Measurements from ENCODE around the gene ZNF557.

The ZNF557 gene

DNA sequence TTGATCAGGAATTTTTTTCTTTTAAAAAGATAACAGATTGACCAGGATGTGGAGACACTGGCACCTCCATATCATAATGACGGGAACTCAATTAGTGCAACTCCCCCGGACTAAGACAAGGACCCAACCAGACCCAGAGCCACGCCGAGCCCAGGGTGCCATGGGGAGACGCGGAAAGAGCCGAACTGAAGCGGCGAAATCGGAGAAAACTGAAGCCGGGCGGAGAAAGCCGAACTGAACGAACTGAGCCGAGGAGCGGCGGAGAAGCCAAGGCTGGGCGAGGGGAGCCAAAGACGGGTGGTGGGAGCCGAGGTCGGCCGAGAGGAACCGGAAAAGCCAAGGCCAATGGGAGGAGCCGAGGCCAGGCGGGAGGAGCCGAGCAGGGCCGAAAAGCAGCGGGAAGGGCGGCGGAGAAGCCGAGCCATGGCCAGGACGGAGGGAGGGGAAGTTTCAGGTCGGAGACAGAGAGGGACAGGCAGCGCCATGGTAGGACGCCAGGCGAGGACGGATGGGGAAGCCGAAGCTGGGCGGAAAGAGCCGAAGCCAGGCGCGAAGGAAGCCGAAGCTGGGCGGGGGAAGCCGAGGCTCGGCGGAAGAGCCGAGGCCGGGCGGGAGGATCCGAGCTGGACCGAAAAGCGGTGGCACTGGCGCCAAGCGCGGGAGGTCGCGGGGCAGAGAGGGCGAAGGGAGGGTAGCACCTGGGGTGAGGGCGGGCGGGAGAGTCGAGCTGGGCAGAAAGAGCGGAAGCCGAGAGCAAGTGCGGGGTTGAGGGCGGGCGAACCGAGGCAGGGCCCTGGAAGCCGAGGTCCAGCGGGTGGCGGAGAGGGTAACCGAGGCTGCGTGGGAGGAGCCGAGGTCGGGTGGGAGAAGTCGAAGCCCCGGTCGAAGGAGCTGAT is 29.4 kb downstream of the ZNF557 start:
- TF ChIP-seq CTCF (IDR thresholded peaks at IDR 0.05; ENCODE audit: control insufficient read depth, extremely low read depth, insufficient read depth): no peak
- DNase-seq (ENCODE audit: low read depth): peak; percentile 90
- H3K4me3 ChIP-seq (ENCODE audit: low read depth, low read length): peak overlapping the region; percentile 58

- no peak for DNase-seq (ENCODE audit: low read depth)
- TF ChIP-seq CTCF (IDR thresholded peaks at IDR 0.05; ENCODE audit: control insufficient read depth, extremely low read depth, insufficient read depth): no peak
- peak overlapping the region; percentile 58 for H3K4me3 ChIP-seq (ENCODE audit: low read depth, low read length)
Measured at GRCh38 chr19:7099597-7099921, 30.1 kb downstream of the ZNF557 start.

GRCh38 chr19:7101498-7102253 is 32.2 kb downstream of the ZNF557 start:
- no peak overlapping the region for H3K4me3 ChIP-seq (ENCODE audit: low read depth, low read length)
- no peak for DNase-seq (ENCODE audit: low read depth)
- no peak for TF ChIP-seq CTCF (IDR thresholded peaks at IDR 0.05; ENCODE audit: control insufficient read depth, extremely low read depth, insufficient read depth)

GRCh38 chr19:7104747-7105447 is 35.4 kb downstream of the ZNF557 start:
- TF ChIP-seq CTCF (IDR thresholded peaks at IDR 0.05; ENCODE audit: control insufficient read depth, extremely low read depth, insufficient read depth): no peak
- H3K4me3 ChIP-seq (ENCODE audit: low read depth, low read length): no peak overlapping the region
- DNase-seq (ENCODE audit: low read depth): no peak

- no peak overlapping the region for H3K4me3 ChIP-seq (ENCODE audit: low read depth, low read length)
- TF ChIP-seq CTCF (IDR thresholded peaks at IDR 0.05; ENCODE audit: control insufficient read depth, extremely low read depth, insufficient read depth): no peak
- no peak for DNase-seq (ENCODE audit: low read depth)
Measured at GRCh38 chr19:7106711-7107657, 37.5 kb downstream of the ZNF557 start.

DNA sequence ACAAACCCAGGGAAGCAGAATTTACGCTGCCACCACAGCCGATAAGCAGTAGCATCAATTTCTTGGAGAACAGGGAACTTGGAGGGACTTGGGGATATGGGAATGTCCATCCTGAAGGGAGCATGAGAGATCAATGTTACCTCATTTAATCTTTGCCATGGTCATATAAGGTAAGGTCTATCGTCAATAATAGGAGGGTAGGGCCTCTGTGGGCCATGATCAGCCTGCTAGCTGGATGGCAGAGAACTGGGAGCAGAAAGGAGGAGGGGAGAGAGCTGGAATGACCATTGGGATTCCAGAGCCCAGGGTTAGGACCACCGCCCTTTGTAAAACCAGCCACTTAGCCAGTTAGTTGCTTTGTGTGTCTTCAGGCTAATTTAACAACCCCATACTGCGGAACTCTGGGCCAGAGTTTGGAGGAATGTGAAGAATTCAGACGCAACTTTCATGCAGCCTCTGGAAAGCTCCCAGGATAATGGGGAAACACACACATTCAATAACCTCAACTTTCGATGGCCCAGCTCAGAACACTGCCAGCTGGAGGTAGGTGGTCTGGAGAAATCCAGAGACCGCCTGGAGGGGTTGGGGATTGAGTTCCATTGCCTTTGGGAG is 40.3 kb downstream of the ZNF557 start:
- no peak for TF ChIP-seq CTCF (IDR thresholded peaks at IDR 0.05; ENCODE audit: control insufficient read depth, extremely low read depth, insufficient read depth)
- H3K4me3 ChIP-seq (ENCODE audit: low read depth, low read length): no peak overlapping the region
- no peak for DNase-seq (ENCODE audit: low read depth)
